ENCODE measurements around the gene AUTS2.

DNA sequence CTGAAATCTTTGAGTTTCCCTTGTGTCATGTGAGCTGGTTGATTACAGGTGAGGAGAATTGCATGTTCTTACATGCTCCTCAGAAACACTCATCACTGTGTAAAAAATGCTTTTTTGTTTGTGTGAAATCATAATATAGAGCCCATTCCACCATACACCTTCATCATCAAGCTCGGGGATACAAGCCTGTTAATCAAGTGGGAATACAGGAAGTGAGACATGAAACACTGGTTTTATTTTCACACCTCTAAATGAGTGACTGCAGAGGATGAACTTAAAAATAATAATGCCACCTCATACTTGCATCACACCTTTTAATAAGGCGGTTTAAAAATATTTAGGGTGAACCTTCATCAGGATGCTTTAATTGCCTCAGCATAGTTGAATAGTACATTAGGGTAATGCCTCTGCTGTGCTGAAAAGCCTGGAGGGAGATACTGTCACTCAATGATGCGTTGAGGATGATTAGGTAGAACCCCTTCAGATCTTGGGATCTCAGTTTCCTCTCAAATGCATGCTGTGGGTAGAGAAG lies 164.6 kb downstream of the AUTS2 start:
- TF ChIP-seq POLR2A (IDR thresholded peaks at IDR 0.05), result no peak
- TF ChIP-seq, protein P1, sequence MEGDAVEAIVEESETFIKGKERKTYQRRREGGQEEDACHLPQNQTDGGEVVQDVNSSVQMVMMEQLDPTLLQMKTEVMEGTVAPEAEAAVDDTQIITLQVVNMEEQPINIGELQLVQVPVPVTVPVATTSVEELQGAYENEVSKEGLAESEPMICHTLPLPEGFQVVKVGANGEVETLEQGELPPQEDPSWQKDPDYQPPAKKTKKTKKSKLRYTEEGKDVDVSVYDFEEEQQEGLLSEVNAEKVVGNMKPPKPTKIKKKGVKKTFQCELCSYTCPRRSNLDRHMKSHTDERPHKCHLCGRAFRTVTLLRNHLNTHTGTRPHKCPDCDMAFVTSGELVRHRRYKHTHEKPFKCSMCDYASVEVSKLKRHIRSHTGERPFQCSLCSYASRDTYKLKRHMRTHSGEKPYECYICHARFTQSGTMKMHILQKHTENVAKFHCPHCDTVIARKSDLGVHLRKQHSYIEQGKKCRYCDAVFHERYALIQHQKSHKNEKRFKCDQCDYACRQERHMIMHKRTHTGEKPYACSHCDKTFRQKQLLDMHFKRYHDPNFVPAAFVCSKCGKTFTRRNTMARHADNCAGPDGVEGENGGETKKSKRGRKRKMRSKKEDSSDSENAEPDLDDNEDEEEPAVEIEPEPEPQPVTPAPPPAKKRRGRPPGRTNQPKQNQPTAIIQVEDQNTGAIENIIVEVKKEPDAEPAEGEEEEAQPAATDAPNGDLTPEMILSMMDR (IDR thresholded peaks at IDR 0.05), result no peak
